GM21515 (cell line): ENCODE measurements around the gene RRAGD.

ENCODE experiments used
- ATAC-seq: cut with Tn5 transposase; IDR thresholded peaks from one replicate; pipeline ENCODE4 v1.9.1; 2021; ENCODE audit not compliant: unreplicated experiment

The RRAGD gene

DNA sequence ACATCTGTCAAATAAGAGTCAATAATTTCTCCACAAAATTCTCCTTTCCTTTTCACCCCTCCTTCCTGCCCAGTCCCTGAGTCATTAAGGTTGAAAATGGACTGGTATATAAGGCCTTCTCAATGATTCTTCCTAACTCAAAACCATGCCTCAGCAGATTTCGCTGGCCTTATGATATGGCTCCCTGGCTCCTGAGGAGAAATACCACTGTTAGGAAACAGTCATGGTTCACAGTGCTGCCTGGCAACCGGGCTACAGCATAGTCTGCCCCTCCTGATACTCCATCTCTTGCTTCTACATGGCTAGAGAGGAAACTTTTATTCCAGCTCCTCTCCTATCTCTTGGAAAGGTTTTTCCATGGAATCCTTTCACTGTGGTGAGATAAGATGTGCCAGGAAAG is 64.2 kb downstream of the RRAGD start:
- ATAC-seq, result no peak

GRCh38 chr6:89346433-89346832 is 65.6 kb downstream of the RRAGD start:
- no peak for ATAC-seq

DNA sequence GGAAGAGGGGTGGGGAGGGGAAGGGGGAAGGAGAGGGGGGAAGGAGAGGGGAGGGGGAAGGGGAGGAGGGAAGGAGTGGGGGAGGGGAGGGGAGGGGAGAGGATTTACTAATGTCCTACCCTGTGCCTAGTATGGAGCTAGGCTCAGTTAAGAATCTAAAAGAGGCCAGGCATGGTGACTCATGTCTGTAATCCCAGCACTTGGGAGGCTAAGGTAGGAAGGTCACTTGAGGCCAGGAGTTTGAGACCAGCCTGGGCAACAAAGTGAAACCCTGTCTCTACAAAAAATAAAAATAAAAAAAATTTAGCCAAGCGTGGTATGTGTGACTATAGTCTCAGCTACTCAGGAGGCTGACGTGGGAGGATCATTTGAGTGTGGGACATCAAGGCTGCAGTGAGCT is 72.5 kb downstream of the RRAGD start:
- no peak for ATAC-seq

- ATAC-seq, result no peak
Observed at GRCh38 chr6:89335164-89335563, 76.9 kb downstream of the RRAGD start.

- ATAC-seq, result no peak
Observed at GRCh38 chr6:89330910-89331309, 81.2 kb downstream of the RRAGD start.

- no peak for ATAC-seq
Observed at GRCh38 chr6:89328976-89329375, 83.1 kb downstream of the RRAGD start.

GRCh38 chr6:89324304-89324703 is 87.8 kb downstream of the RRAGD start:
- no peak for ATAC-seq

- no peak for ATAC-seq
Observed at GRCh38 chr6:89323511-89323971, 88.5 kb downstream of the RRAGD start.

GRCh38 chr6:89321131-89321970 is 90.7 kb downstream of the RRAGD start:
- ATAC-seq, result no peak

- ATAC-seq, result no peak
Observed at GRCh38 chr6:89320012-89320559, 92.0 kb downstream of the RRAGD start.

GRCh38 chr6:89317067-89317466 is 95.0 kb downstream of the RRAGD start:
- no peak for ATAC-seq

DNA sequence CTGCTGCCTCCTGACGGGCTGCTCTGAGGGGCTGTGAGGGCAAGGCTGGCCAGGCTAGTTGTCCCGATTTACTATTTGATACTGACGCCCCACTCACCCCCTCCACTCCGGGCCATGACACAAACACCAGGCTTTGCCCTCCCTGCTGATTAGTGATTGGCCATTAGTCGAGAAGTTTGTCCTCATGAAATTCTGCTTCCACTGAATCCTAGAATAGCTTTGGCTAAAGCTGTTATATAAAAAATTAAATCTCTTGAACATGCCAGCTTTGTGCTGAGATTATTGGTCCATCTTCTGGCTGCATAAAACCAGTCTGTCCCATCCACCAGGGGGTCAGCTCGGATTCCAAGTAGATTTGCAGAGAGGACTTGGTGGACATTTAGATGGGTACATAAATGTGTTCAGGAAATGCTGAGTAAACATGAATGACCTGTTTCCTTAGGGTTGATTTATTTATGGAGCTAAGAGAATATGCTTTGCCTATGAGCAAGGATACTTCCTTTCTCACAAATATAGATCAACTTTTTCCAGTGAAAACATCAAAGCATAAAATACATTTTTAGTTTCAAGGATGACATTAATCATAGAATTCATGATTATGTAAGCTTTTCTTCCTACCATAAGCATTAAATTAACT is 96.7 kb downstream of the RRAGD start, which contains the start of gene GABRR2:
GABRR2 (minus strand) TSS at position 51 of the 637 bp plus-strand sequence. CDS start 134 bp downstream, outside the sequence.
- no peak for ATAC-seq

GRCh38 chr6:89314692-89315091 is 97.4 kb downstream of the RRAGD start:
- ATAC-seq, result no peak
